Fibroblast of skin of back (primary cell): ENCODE data around the gene CCNE1.

Experiments
- DNase-seq: peaks from one replicate; pipeline ENCODE4 v3.0.0-alpha.2; 2013

CCNE1 gene

DNA sequence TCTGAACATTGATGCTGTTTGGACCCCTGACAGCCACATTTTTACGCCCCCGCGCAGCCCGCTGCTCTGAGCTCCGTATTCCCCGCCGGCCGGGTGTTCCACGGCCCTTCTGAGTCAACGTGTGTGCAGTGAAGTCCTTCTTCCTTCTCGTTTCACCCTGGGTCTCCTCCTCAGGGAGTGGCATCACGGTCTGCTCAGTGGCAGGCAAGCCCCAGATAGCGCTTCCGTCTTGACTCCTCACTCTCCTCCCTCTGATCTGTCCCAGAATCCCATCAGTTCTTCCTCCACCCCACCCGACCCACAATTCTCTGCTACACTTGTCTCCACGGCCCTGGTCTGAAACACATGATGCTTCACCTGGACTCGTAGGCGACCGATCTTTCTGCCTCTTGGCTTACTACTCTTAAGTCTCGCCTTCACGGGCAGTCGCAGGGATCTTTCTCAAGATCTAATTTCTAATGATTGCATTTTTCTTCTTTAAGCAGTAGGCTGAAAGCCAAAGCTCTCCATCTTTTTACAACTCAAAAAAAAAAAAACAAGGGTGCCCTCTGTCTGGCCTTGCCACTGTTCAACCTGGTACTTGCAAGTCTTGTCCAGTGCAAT is 33.9 kb downstream of the CCNE1 start:
- DNase-seq, result peak; percentile 24

DNA sequence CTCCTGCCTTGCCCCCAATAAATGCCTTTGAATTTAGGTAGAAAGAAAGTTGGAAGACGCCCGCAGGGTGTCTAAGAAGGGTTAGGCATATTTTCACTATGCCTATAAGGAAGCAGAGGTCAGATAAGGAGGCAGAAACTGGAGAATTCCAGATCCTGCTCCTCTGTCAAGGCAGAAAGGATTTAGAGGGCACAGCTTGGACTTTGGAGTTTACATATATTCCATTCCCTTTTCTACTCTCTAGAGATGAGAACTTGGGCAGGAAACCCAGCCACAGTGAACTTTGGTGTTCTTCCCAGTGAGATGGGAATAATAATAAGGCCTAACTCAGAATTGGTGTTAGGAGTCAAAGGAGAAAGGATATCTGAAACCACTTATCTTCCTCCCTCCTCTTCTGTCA is 37.4 kb downstream of the CCNE1 start:
- no peak for DNase-seq

- DNase-seq, result no peak
Measured at GRCh38 chr19:29850482-29850881, 38.7 kb downstream of the CCNE1 start.

DNA sequence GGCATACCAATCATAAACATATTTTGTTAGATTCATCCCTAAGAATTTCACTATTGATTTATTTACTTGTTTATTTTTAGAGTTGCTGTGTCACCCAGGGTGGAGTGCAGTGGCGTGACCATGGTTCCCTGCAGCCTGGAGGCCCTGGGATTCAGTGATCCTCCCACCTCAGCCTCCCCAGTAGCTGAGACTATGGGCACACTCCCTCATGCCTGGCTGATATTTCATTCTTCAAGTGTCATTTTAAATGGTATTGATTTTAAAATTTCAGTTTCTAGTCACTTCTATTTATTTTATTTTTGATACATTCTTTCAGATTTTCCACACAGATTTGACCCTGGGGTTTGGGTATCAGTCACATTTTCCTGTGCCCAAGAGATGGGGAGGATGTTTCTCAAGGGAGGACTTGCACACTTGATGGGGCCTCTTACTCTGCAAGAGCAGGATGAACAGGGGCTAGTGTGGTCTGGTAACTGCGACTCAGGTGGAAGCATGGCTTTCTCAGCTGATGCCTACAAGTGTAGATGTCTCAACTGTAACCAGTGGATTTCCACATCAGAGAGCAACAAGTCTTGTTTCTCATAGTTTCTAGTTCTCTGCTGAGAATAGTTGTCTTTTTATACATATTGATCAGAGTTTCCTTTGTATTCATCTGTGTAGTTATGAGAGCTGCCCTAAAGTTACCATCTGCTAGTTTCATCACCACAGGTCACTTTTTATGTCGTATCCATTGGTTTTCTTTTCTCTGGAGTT is 40.2 kb downstream of the CCNE1 start:
- DNase-seq, result no peak

- no peak for DNase-seq
Measured at GRCh38 chr19:29854033-29854432, 42.2 kb downstream of the CCNE1 start.

GRCh38 chr19:29855087-29855486 is 43.3 kb downstream of the CCNE1 start:
- DNase-seq, result no peak

- no peak for DNase-seq
Measured at GRCh38 chr19:29855741-29856500, 44.1 kb downstream of the CCNE1 start.

DNA sequence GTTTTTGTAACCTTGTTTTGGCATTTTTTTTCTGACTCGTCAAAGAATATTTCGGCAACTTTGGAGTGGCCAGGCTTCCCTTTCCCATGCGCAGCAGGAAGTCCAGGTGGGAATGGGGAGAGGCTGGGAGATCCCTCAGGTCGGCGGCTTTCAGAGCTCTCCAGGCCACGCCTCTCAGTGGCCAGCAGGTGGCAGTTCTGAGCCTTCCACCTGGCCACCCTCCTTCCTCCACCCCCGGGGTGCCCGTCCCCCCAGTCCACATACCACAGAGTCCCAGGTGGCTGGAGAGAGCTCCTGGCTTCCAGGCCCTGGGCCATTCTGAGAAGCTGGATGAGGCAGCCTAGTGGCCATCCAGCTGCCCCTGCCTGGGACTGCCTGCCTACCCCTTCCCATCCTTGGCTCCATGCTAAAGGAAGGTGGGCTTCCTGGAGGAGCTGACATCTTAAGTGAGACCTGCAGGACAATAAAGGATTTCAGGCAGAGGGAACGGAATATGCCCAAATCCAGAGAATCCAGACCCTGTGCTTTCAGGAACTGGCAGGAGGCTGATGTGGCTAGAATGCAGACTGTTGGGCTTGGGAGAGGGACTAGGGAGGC is 46.3 kb downstream of the CCNE1 start:
- no peak for DNase-seq

DNA sequence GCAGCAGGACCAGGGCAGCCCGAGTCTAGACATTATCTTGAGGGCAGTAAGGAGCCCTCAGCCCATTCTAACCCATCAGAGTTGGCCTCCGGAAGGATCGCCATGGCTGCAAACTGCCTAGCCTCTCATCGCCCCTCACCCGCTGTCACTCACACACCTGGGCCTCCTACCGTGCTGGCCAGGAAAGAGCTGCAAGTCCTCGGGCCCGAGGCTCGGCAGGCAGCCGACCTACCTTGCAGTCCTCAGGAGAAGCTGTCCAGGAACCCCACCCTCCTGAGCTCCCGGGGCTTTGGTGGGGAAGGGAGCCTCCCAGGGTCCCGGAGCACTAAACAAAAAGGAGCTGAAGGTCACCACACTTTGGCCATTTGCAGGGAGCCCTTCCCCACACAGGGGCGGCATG is 46.8 kb downstream of the CCNE1 start:
- no peak for DNase-seq

- DNase-seq, result no peak
Measured at GRCh38 chr19:29860492-29860891, 48.7 kb downstream of the CCNE1 start.

DNA sequence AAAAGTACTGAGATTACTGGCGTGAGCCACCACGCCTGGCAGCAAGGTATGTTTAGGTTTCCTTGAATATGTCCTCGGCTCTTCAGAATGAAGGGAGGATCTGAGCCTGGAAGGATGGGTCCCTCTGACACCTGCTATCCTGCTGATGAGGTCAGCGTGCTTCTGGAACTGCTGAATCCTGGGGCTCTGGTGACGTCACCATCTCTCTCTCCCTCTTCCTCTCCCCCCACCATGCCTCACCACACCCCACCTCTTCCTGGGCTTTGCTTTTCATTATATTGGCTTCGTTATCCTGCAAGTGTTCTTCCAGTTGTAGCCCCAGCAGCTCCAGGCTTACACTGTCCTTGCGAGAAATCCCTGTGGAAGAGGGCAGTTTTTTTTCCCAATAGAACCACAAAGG is 49.8 kb downstream of the CCNE1 start:
- DNase-seq, result no peak

- no peak for DNase-seq
Measured at GRCh38 chr19:29866011-29866410, 54.2 kb downstream of the CCNE1 start.

DNA sequence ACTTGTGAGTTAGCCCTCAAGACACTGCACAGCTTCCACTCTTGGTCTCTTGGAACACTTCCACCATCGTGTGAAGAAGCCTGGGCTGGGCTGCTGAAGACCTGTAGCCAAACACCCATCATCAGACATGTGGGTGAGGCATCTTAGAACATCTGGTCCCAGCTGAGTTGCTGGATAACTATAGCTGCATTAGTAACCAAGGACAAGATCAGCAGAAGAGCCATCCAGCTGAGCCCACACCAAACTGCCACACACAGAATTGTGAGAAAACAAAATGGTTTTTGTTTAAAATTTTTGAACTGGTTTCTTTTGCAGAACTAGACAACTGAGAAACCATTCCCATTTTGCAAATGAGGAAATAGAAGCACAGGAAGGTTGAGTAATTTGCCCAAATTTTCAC is 56.2 kb downstream of the CCNE1 start:
- DNase-seq, result no peak

GRCh38 chr19:29871143-29871542 is 59.4 kb downstream of the CCNE1 start:
- no peak for DNase-seq

DNA sequence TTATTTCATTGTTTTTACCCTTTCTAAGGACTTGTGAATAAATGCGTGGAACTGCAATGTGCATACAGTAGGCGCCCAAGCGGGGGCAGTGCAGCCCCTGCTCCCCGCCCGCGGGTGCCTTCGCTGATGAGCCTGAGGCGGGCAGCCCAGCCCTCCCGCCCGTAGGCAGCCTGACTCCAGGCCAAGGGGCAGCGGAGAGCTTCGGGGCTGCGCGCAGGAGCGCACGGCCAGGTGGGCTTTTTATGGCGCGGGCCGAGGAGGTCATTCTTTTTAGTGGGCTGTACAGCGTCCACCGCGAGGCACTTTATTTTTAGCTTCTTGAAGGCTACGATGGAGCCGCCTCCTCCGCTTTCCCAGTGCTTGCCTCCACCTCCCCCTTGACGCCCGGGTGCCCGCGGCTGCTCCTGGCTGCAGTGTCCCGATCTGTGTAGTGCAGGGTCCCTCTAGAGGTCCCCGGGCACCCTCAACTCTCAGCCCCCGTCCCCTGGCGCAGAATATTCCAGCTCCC is 60.5 kb downstream of the CCNE1 start:
- peak; percentile 16 for DNase-seq

- peak; percentile 34 for DNase-seq
Measured at GRCh38 chr19:29873024-29873800, 61.4 kb downstream of the CCNE1 start.
